GM12892 (cell line): ENCODE data around the gene TMEM158.

Experiments
- POLR2A ChIP-seq: IDR thresholded peaks from 2 replicates; pipeline ENCODE4 v1.6.1; 2011; ENCODE audit warnings: low read depth, low read length, control low read depth
- POLR2AphosphoS5 ChIP-seq: IDR thresholded peaks from 2 replicates; pipeline ENCODE4 v1.6.1; 2011; ENCODE audit warnings: low read depth, low read length, control low read depth

DNA sequence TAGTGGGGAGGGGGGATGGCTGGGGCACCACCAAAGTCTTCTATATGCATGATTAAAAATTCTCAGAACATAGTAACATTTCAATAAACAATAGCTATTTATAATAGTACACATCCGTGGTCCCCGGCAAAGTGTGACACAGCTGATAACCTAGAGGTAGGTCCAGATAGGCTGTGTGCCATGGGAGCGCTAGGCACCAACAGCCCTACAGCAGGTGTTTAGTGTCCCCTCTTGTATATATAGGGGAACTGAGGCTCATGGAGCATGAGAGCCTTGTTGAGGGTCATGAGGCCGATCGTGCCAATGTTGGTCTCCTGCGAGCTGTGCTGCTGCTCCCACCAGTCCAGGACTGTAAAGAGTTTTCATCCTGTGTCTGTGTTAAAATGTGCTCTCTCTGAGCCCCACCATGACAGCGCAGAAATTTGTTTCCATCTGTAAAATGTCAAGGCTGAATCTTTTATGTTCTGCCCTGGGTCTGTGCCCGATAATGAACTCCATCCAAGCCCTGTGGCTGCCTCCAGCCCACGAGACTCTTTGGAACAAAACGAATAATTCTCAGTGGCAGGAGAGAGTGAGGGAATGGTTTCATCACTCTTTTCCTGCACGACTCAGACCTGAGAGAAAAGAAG lies 14.5 kb downstream of the TMEM158 start:
- TF ChIP-seq POLR2AphosphoS5, result no peak
- no peak for TF ChIP-seq POLR2A
